T-helper 1 cell treated with Interleukin-12 subunit alpha and Interleukin-12 subunit beta and Interleukin-4 antibody, amounts not matched to agents 30 ng/mL and 1 ng/mL, for 36 hours (primary cell): Measurements from ENCODE around the gene ALG8. TPM values are rescaled to one million over a fixed set of nuclear protein-coding genes. Genes with fewer than 3 reads are reported as not detected.
"Not testable (repeated sequence)": the region's sequence is repeated elsewhere in the genome, so short reads cannot be mapped to it uniquely, and the experiment has no call there.

Experiments used
- intact Hi-C: fragments of 100-400 bp; cut with micrococcal nuclease; formaldehyde crosslinking; loops from one replicate; pipeline ENCODE4 v1.15.1; 2024
- total RNA-seq: library from RNA; stranded (reverse); gene quantifications from 2 replicates; pipeline ENCODE4 v1.2.3, GENCODE V29; 2022

The ALG8 gene
- total RNA-seq, 1 donor from 2014 or later: 55.6 TPM

DNA sequence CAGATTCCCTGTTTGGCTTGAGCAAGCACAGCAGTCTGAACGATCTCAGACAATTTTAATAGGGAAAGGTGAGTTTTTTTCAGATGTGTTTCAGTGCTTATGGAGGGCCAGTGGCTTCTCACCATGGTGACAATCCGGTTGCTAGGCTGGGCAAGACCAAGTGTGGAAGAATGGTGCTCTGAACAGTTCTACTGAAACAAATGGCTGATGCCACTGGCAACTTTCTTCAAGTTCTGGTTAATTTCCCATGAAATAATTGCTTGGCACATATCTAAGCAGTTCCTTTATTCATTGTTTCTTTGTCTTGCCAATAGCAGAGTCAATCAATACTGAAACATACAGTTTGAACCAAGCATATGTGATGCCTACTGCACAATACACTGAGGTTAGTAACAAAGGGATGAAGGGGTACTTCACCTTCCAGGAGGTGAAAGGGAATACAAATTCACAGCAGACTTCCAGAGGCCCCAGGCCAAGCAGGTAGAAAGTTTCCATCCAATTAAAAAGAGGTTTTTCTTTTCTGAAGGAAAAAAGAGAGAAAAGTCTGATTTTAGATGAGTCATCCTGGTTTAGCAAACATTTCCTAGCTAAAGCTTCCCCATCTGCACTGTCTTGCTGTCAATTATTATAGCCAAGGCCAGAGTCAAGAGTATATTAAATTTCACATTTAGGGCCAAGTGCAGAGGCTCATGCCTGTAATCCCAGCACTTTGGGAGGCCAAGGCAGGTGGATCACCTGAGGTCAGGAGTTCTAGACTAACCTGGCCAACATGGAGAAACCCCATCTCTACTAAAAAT lies 38.6 kb downstream of the ALG8 start:
- intact Hi-C loops: no loop called here

DNA sequence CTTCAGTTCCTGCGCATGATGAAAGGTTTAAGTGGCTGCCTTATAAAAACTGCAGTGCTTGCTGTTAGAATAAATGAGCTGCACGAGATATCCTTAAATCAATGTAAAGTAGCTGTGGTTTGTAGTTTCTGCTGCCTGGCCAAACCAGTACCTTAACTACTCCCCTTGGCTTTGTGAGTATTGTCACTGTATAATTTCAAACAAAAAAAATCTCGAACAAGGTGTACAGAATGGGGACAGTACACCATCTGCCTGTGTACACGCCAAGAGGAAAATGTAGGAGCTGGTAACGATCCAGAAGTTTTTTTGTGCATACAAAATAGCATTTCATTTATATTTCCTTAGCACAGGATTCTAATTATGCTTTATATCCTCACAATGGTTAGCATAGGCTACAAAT lies 39.2 kb downstream of the ALG8 start:
- intact Hi-C loops: no loop called here

DNA sequence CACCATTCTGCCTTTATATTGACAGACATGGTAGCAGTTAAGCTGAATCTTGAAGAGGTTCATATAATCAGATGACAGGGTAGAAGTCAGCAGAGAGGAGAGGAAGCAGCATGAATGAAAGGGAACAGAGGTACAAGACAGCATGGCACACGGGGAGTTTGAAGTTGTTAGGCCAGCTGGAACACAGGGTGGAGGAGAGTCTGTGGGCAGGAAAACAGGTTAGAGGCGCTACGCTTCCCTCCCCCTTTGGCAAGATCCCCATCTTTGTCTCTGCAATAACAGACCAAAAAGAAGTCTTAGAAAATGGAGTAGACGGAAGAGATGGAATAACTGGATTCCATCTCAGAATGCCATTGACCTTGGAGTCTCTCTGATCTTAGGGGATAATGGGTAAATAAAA lies 39.8 kb downstream of the ALG8 start:
- intact Hi-C loops: no loop called here

DNA sequence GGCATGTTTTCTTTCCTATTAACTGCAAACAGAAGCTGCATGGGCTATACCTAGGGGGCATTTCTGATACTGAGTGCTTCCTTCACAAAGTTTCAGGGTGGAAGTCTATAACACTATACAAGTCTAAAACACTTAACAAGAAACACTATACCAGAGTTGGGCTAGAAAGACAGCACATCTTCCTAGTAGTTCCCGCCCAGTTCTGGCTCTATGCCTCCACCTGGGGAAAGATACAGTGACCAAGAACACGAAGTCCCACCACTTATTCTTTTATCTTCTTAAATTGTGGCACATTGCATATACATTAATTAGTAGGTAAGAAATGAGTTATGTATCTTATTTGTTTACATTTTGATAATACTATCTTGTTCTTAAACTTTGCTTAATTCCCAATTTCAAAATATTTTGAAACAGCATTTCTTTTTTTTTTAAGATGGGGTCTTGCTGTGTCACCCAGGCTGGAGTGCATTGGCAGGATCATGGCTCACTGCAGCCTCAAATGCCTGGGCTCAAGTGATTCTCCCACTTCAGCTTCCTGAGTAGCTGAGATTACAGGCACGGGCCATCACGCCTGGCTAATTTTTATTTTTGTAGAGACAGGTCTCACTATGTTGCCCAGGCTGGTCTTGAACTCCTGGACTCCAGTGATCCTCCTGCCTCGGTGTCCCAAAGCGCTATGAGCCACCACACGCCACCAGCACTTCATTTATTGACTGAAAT lies 41.6 kb downstream of the ALG8 start:
- intact Hi-C loops: no loop called here

DNA sequence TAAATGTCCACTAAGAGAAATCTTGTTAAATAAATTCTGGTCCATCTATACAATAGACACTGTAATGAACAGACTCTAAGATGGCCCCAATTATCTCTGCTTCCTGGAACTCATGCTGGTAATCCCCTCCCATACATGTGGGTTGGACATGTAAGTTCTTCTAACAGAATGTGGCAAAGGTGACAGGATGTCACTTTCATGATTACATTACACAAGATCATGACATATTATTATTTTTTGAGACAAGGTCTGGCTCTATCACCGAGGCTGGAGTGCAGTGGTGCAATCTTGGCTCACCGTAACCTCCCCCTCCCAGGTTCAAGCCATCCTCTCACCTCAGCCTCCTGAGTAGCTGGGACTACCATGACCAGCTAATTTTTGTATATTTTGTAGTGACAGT lies 45.2 kb downstream of the ALG8 start:
- intact Hi-C loops: loop anchor here (1.0 to 5.0 kb wide), 4 partner anchors 15 to 468 kb away; partner anchors contain the start of genes ALG8, KCTD21, NDUFC2 and USP35

DNA sequence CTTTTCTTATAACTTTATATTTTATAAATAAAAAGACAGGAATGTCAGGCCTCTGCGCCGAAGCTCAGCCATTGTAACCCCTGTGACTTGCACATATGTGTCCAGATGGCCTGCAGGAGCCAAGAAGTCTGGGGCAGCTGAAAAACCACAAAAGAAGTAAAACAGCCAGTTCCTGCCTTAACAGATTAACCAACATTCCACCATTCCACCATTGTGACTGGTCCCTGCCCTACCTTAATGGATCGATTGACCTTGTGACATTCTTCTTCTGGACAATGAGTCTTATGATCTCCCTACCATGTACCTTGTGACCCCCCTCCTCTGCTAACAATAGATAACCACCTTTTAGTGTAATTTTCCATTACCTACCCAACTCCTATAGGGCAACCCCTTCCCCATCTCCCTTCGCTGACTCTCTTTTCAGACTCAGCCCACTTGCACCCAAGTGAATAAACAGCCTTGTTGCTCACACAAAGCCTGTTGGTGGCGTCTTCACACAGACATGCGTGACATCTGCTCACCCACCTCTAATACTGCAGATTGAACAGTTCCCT lies 52.8 kb downstream of the ALG8 start:
- intact Hi-C loops: not testable (repeated sequence)

DNA sequence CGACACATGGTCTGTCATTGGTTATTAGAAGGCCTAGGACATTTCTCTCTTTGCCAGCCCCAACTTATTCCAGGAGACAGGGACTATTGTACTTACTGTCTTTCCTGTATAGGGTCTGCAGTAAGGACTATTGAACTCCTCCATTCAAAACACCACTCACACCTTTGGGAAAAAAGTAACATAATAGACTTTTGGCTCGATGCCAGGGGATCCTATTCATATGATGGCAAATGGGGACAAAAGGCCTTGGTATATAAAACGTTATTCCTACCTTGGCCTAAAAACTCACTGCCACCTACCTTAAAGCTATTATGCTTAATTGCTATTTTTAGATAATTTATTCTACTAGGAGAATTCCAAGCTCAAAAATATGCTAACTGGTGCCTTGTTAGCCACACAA lies 53.5 kb downstream of the ALG8 start:
- intact Hi-C loops: no loop called here

DNA sequence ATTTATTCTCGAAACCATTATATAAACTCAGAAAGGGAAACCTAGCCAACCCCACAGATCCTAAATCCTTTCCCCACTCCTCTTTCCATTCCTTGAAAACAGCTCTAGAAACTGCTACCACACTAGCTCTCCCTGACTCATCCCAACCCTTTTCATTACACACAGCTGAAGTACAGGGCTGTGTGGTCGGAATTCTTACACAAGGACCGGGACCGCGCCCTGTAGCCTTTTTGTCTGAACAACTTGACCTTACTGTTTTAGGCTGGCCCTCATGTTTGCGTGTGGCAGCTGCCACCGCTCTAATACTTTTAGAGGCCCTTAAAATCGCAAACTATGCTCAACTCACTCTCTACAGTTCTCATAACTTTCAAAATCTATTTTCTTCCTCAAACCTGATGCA lies 54.9 kb downstream of the ALG8 start:
- intact Hi-C loops: not testable (repeated sequence)

DNA sequence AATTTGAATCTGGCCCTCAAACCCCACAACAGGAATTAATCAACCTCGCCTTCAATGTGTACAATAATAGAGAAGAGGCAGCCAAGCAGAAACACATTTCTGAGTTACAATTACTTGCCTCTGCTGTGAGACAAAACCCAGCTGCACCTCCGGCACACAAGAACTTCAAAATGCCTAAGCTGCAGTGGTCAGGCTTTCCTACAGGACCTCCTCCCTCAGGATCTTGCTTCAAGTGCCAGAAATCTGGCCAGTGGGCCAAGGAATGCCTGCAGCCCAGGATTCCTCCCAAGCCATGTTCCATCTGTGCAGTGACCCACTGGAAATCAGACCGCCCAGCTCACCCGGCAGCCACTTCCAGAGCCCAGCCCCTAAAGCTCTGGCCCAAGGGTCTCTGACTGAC lies 56.4 kb downstream of the ALG8 start:
- intact Hi-C loops: no loop called here

DNA sequence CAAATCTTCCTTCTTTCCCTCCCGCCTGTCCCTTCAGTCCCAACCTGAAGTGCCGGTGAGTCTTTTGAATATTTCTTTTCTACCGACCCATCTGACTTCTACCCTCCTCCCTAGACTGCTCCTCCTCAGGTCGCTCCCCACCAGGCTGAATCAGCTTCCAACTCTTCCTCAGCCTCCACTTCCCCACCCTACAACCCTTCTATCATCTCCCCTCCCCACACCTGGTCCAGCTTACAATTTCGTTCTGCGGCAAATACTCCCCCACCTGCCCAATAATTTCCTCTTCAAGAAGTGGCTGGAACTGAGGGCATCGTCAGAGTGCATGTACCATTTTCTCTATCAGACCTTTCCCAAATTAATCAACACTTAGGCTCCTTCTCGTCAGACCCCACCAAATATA lies 57.3 kb downstream of the ALG8 start:
- intact Hi-C loops: no loop called here

DNA sequence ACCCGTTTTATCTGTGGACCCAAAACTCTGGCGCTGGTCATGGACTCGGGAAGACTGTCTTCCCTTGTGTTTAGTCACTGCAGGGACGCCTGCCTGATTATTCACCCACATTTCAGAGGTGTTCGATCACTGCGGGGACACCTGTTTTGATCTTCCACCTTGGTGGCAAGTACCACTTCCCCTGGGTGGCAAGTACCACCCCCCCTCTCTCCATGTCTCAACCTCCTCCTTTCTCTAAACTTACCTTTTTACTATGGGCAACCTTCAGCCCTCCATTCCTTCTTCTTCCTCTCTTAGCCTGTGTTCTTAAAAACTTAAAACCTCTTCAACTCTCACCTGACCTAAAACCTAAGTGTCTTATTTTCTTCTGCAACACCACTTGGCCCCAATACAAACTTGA lies 57.8 kb downstream of the ALG8 start:
- intact Hi-C loops: no loop called here

DNA sequence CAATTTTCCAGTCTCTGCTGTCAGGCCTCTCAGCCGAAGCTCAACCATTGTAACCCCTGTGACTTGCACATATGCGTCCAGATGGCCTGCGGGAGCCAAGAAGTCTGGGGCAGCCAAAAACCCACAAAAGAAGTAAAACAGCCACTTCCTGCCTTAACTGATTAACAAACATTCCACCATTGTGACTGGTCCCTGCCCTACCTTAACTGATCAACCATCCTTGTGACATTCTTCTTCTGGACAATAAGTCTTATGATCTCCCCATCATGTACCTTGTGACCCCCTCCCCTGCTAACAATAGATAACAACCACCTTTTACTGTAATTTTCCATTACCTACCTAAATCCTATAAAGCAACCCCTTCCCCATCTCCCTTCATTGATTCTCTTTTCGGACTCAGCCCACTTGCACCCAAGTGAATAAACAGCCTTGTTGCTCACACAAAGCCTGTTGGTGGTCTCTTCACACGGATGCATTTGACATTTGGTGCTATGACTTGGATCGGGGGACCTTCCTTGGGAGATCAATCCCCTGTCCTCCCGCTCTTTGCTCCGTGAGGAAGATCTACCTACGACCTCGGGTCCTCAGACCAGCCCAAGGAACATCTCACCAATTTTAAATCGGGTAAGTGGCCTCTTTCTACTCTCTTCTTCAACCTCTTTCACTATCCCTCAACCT lies 58.5 kb downstream of the ALG8 start:
- intact Hi-C loops: no loop called here

DNA sequence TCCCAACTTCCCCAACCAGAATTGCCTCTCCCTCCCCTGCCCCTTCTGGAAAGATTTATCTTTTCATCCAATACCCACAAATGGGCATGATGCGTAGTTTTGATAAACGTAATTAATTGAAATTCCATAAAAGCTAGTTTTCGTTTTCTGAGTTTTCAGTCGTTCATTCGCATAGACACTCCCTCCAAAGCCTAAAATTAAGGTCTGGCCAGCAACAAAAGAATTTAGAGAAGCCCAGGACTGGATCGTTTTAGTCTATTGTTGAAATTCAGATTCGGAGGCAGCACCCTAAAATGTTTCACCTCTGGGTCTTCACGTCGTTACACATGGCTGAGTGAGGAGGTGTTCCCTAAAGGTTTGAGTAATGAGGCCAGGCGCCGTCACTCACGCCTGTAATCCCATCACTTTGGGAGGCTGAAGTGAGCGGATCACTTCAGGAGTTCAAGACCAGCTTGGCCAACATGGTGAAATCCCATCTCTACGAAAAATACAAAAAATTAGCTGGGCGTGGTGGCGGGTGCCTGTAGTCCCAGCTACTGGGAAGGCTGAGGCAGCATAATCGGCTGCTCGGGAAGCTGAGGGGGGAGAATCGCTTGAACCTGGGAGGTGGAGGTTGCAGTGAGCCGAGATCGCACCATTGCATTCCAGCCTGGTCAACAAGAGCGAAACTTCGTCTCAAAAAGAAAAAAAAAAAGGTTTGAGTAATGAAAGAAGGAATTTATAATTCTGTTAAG lies 59.2 kb downstream of the ALG8 start:
- intact Hi-C loops: no loop called here

DNA sequence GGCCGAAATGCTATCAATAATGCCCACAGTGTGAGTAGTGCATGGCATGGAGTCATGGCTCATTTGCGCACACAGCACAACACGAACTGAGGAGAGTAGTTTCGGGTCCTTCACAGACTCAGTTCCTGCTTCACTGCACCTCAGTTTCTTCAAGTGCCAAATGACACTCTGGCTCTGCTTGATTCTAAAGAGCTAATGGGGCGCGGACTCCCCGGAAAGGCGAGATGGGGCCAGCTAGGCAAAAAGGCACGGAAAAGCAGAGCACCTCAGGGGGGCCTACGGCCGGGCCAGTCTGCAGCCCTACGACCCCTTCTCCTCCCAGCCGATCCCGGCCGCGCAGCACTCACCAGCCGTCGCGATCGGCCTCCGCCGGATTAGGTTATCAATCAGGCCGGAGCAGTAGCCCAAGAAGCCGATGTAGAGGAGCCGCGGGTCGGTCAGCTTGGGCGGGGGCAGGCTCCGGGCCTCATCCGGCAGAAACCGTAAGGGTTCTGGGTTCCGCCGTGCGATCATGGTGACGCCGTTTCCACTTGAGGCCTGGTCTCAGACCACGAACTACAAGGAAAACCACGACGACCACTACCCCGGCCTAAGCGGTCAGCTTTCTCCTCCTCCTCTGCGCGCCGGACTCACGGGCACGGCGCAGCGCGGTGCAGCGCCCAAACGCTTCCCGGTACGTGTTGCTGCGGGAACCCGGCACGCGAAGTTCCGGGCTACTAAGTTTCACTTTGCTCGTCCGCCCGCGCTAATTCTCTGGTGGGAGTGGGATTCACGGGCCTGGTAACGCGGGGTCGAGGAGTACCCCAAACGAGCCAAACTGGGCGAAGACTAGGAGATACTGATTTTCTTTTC lies 60.0 kb downstream of the ALG8 start, which contains the start of gene NDUFC2:
Gene NDUFC2 (minus strand): TSS at position 631 of the 852 bp plus-strand sequence. CDS start 118 bp downstream, at position 513.
- intact Hi-C loops: loop anchor here (1.0 to 5.0 kb wide), 9 partner anchors 15 to 485 kb away; partner anchors contain the start of genes ALG8, INTS4, KCTD21 and USP35

DNA sequence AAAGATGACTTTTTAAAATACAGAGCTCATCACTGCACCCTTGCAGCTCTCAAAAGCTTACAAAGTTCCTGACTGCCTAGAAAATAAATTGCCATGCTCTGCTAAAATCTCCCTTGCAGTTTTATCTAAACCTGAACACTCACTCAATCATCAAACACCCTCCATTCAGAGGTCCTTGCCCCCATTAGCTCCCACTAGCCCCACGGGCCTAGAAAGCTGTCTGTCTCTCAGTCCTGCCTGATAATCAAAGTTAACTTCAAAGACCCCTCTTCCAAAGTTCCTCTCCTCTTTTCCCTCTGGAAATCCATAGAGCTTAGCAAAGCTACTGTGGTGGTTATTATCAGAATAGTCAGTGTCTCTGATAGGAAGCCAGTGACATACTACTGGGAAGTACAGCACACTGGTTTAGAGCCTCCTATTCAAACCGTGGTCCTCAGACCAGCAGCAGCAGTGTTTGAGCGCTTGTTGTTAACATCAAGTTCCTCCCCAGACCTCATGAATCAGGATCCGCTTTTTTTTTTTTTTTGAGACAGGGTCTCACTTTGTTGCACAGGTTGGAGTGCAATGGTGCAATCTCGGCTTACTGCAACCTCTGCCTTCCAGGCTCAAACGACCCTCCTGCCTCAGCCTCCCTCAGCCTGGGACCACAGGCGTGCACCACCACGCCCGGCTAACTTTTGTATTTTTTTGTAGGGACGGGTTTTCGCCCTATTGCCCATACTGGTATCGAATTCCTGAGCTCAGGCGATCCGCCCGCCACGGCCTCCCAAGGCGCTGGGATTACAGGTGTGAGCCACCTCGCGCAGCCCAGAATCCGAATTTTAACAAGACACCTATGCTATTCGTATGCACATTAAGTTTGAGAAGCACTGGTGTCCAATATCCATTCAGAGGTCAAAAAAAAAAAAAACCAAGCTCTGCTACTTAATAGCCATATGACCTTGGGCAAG lies 60.9 kb downstream of the ALG8 start:
- intact Hi-C loops: loop anchor here (1.0 to 5.0 kb wide), 9 partner anchors 16 to 486 kb away; partner anchors contain the start of genes ALG8, INTS4, KCTD21 and USP35

DNA sequence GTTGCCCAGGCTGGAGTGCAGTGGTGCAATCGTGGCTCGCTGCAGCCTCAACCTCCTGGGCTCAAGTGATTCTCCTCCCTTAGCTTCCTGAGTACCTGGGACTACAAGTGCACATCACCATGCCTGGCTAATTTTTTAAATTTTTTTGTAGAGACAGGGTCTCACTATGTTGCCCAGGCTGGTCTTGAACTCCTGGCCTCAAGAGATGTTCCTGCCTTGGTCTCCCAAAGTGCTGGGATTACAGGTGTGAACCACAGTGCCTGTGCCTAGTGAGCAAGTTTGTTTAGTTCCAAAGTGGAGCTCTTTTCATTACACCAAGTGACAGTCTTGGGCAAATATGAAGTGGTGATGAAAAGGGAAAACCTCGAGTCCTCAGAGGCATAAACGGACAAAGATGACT lies 61.8 kb downstream of the ALG8 start:
- intact Hi-C loops: loop anchor here (5.0 kb wide), 2 partner anchors 125 to 215 kb away; no protein-coding TSS in a partner anchor

DNA sequence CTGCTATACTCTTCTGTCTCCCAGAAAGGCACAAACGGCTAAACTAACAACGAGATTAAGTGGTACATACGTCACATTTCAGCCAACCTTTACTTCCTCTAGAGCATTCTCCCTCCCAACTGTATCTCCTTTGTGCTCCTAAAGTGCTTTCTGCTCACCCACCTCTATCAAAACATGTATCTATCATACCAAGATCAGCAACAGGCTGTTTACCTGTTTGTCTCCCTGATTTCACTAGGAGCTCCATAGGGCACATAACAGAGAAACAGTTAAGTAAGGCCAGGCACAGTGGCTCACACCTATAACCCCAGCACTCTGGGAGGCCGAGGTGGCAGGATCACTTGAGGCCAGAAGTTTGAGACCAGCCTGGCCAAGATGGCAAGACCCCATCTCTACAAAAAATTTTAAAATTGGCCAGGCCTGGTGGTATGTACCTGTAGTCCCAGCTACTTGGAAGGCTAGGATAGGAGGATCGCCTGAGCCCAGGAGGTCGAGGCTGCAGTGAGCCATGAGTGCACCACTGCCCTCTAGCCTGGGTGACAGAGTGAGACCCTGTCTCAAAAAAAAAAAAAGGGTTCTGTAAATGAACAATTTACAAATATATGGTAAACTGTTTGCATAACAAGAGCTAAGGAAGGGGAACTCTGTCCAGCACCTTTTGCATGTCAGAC lies 62.6 kb downstream of the ALG8 start:
- intact Hi-C loops: loop anchor here (5.0 kb wide), 2 partner anchors 125 to 215 kb away; no protein-coding TSS in a partner anchor

DNA sequence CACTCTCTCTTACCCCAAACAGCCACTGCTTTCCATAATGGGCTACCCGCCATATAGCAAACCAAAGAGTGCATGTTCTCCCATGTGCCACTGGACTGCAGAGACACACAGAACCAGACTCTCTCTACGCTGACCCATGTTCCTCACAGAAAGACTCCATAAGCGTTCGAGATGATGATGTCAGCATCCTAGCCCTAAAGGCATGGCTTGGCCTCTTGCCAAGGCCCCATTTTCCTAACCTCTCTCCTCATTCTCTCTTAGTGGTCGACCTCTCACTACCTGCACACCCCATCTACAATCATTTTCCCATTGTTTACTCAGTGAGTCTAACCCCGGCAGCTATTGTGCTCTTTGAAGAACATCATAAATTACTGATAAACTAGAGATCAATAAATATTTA lies 64.7 kb downstream of the ALG8 start:
- intact Hi-C loops: loop anchor here (5.0 kb wide), 2 partner anchors 128 to 218 kb away; no protein-coding TSS in a partner anchor
